AG10803 (cell line): ENCODE data around the gene NUDT22.

ENCODE experiments used
- DNase-seq: peaks from one replicate; pipeline ENCODE4 v3.0.0; 2010; ENCODE audit warnings: low read depth
- H3K4me3 ChIP-seq: 2 replicates; pipeline ENCODE4 v1.5.1; 2011; ENCODE audit warnings: mild to moderate bottlenecking, low read length, control low read depth
- CTCF ChIP-seq: conservative IDR thresholded peaks from 2 replicates; pipeline ENCODE4 v1.5.1; 2011; ENCODE audit warnings: mild to moderate bottlenecking, low read length, control low read depth, inconsistent platforms

The NUDT22 gene

GRCh38 chr11:64223001-64223651 lies 2.9 kb upstream of the NUDT22 start:
- TF ChIP-seq CTCF, result no peak
- no peak for DNase-seq
- H3K4me3 ChIP-seq, result no peak overlapping the region

GRCh38 chr11:64224151-64224890 lies 1.8 kb upstream of the NUDT22 start:
- no peak overlapping the region for H3K4me3 ChIP-seq
- no peak for DNase-seq
- no peak for TF ChIP-seq CTCF

GRCh38 chr11:64224891-64225607 lies 1.0 kb upstream of the NUDT22 start:
- TF ChIP-seq CTCF, result no peak
- H3K4me3 ChIP-seq, result peak overlapping the region; percentile 89
- DNase-seq, result no peak

GRCh38 chr11:64226507-64227051 lies 505 bp downstream of the NUDT22 start:
- no peak for DNase-seq
- TF ChIP-seq CTCF, result no peak
- H3K4me3 ChIP-seq, result peak overlapping the region; percentile 89

GRCh38 chr11:64227405-64227956 lies 1.4 kb downstream of the NUDT22 start:
- peak overlapping the region; percentile 89 for H3K4me3 ChIP-seq
- no peak for TF ChIP-seq CTCF

GRCh38 chr11:64229090-64229743 lies 3.1 kb downstream of the NUDT22 start:
- DNase-seq, result no peak
- TF ChIP-seq CTCF, result no peak
- H3K4me3 ChIP-seq, result no peak overlapping the region

More at GRCh38 chr11:64227405-64227956, 1.4 kb downstream of the NUDT22 start:
- DNase-seq, result no peak
